GM23338 (cell line): ENCODE results near the gene PRR14. TPM values are rescaled to one million over a fixed set of nuclear protein-coding genes. Genes with fewer than 3 reads are reported as not detected.

Experiments
- ATAC-seq: fragments of 200-7000 bp; cut with Tn5 transposase; 3 replicates; pipeline ENCODE4 v1.9.1; 2020
- DNase-seq: peaks from one replicate; pipeline ENCODE4 v3.0.0-alpha.2; 2015; ENCODE audit warnings: low spot score
- H2AFZ ChIP-seq: fragments of 200-600 bp; sonication (generic); 2 replicates; pipeline ENCODE4 v1.8.0; 2016; ENCODE audit warnings: antibody characterized with exemption, mild to moderate bottlenecking, moderate library complexity
- H3F3A ChIP-seq: fragments of 200-600 bp; sonication (generic); replicated peaks from 2 replicates; pipeline ENCODE4 v1.8.0; 2017; ENCODE audit warnings: antibody characterized with exemption, mixed run types, low read depth
- H3K27ac ChIP-seq: fragments of 200-600 bp; sonication (generic); 2 replicates; pipeline ENCODE4 v1.6.1; 2016; ENCODE audit warnings: low read depth
- H3K27me3 ChIP-seq: fragments of 200-600 bp; sonication (generic); 2 replicates; pipeline ENCODE4 v1.8.0; 2016; ENCODE audit warnings: mild to moderate bottlenecking, mixed run types, moderate library complexity; ENCODE audit not compliant: insufficient read depth
- H3K36me3 ChIP-seq: fragments of 200-600 bp; sonication (generic); 2 replicates; pipeline ENCODE4 v1.8.0; 2016; ENCODE audit warnings: mild to moderate bottlenecking; ENCODE audit not compliant: insufficient read depth
- H3K4me1 ChIP-seq: fragments of 200-600 bp; sonication (generic); 2 replicates; pipeline ENCODE4 v1.8.0; 2016; ENCODE audit warnings: mild to moderate bottlenecking, moderate library complexity; ENCODE audit not compliant: insufficient read depth
- H3K4me2 ChIP-seq: fragments of 200-600 bp; sonication (generic); 2 replicates; pipeline ENCODE4 v1.7.1; 2017; ENCODE audit warnings: mixed run types
- H3K4me3 ChIP-seq: fragments of 200-600 bp; sonication (generic); 2 replicates; pipeline ENCODE4 v1.6.1; 2016; ENCODE audit warnings: mixed run types
- H3K79me2 ChIP-seq: fragments of 200-600 bp; sonication (generic); replicated peaks from 2 replicates; pipeline ENCODE4 v1.8.0; 2017; ENCODE audit warnings: mild to moderate bottlenecking; ENCODE audit not compliant: insufficient read depth
- H3K9me2 ChIP-seq: fragments of 200-600 bp; sonication (generic); 2 replicates; pipeline ENCODE4 v1.8.0; 2017; ENCODE audit not compliant: insufficient read depth
- H4K20me1 ChIP-seq: fragments of 200-600 bp; sonication (generic); replicated peaks from 2 replicates; pipeline ENCODE4 v1.8.0; 2017; ENCODE audit warnings: mild to moderate bottlenecking; ENCODE audit not compliant: insufficient read depth
- H3K27ac Mint-ChIP-seq: 2 replicates; pipeline ENCODE4 v1.8.0; 2020; ENCODE audit warnings: inconsistent platforms, mild to moderate bottlenecking, moderate library complexity, mixed read lengths
- H3K27me3 Mint-ChIP-seq: 3 replicates; pipeline ENCODE4 v1.8.0; 2022; ENCODE audit warnings: low read depth, mild to moderate bottlenecking, moderate library complexity, mixed read lengths, inconsistent platforms; ENCODE audit not compliant: insufficient read depth, poor library complexity
- H3K36me3 Mint-ChIP-seq: 3 replicates; pipeline ENCODE4 v1.8.0; 2021; ENCODE audit warnings: low read depth, mild to moderate bottlenecking, inconsistent platforms, moderate library complexity, mixed read lengths
- H3K4me1 Mint-ChIP-seq: 3 replicates; pipeline ENCODE4 v1.8.0; 2020; ENCODE audit warnings: mild to moderate bottlenecking, inconsistent platforms, mixed read lengths
- H3K4me3 Mint-ChIP-seq: 3 replicates; pipeline ENCODE4 v1.8.0; 2021; ENCODE audit warnings: moderate library complexity, mild to moderate bottlenecking, inconsistent platforms, mixed read lengths
- H3K9me3 Mint-ChIP-seq: 3 replicates; pipeline ENCODE4 v1.8.0; 2020; ENCODE audit warnings: moderate library complexity, mild to moderate bottlenecking, inconsistent platforms, mixed read lengths
- CREB1 ChIP-seq: fragments of 250-450 bp; sonication (Bioruptor Pico); IDR thresholded peaks from 2 replicates; pipeline ENCODE4 v1.5.0; 2020; ENCODE audit warnings: low read depth, mild to moderate bottlenecking, moderate library complexity
- JUNB ChIP-seq: IDR thresholded peaks from one replicate; pipeline ENCODE4 v1.6.1; 2016; ENCODE audit warnings: antibody characterized with exemption; ENCODE audit not compliant: unreplicated experiment
- NANOG ChIP-seq: IDR thresholded peaks from 2 replicates; pipeline ENCODE4 v1.6.1; 2016; ENCODE audit warnings: antibody characterized with exemption, borderline replicate concordance
- STAT1 ChIP-seq: IDR thresholded peaks from one replicate; pipeline ENCODE4 v1.6.1; 2016; ENCODE audit warnings: antibody characterized with exemption; ENCODE audit not compliant: unreplicated experiment
- ZNF114 ChIP-seq: fragments of 250-450 bp; sonication (Bioruptor Pico); IDR thresholded peaks from 2 replicates; pipeline ENCODE4 v1.5.0; 2020; ENCODE audit warnings: mild to moderate bottlenecking, moderate library complexity
- polyA plus RNA-seq: library from polyadenylated mRNA; unstranded; fragments of >200 nt; fragmentation: Nextera tagmentation; extraction: Ambion mirVana; gene quantifications from 2 replicates; pipeline ENCODE4 v1.2.1, GENCODE V29; 2016
- total RNA-seq: library from RNA; depleted of rRNA; stranded (reverse); fragments of >200 nt; shearing (Covaris generic); gene quantifications from 2 replicates; pipeline ENCODE4 v1.2.3, GENCODE V29; 2014
- TF ChIP-seq, protein P1 (sequence below): fragments of 250-450 bp; sonication (Bioruptor Pico); IDR thresholded peaks from 2 replicates; pipeline ENCODE4 v1.5.0; 2020; ENCODE audit warnings: mild to moderate bottlenecking, moderate library complexity
- TF ChIP-seq, protein P2 (sequence below): IDR thresholded peaks from one replicate; pipeline ENCODE4 v1.6.1; 2018; ENCODE audit warnings: antibody characterized with exemption; ENCODE audit not compliant: unreplicated experiment
- TF ChIP-seq, protein P3 (sequence below), 2 experiments: fragments of 200-600 bp in 1 of 2; sonication (generic) in 1 of 2; conservative IDR thresholded peaks; 2 replicates each; pipeline versions ENCODE4 v1.5.1 to v1.6.1; 2016 to 2017; ENCODE audit warnings: antibody characterized with exemption in 2 of 2, low read depth in 2 of 2, mild to moderate bottlenecking in 2 of 2, moderate library complexity in 1 of 2

The PRR14 gene
- total and polyA plus RNA-seq, 2 experiments from 2014 or later: 4.6 to 12.7 TPM

DNA sequence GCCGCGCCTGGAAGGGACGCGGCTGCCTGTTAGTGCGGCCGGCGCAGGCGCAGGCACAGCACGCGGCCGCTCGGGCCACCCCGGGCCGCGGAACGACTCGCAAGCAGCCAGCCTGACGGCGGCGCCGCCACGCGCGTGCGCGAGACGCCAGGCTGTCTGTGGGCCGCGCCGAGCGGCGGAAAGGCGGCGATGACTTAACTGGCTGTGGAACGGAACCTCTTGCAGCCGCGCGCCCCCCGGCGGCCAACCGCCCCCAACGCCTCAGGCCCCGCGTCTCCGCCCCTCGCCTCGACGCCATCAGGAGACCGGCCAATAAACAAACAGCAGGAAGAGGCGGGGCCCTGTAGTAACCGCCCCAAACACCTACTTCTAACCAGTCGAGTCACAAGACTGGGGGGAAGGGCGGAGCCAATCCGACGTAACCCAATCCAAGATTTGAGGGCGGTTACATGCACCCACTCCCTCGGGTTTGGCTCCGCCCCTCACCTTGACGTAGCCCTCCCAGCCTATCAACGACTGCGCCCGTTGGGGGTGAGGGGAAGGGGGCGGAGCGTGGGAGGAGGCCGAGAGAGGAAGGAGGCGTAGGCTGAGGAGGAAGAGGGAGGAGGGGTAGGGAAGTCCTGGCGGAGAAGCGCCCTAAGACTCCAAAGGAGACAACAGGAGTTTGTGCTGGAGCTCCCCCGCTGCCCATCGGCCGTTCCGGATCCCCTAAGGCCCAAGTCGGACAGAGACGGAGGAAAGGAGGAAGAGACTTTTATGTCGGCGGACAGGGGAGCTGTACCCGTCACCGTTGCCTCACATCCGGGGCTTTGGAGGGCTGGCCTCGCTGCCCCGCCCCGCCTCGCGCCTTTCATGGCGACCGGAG, 7.3 kb downstream of the PRR14 start, which contains the start of gene FBRS:
Gene FBRS (plus strand): TSS at position 566 of the 865 bp plus-strand sequence. CDS start 1,088 bp downstream, outside the sequence.
- H3K36me3 ChIP-seq: no peaks in the 10 kb centered on the region; the same call in 1 of the 2 replicates
- Mint-ChIP-seq H3K9me3 (no peaks in the 10 kb centered on the region; the same call in 2 of the 3 replicates), H3K4me1 (peaks cover 10% of the 10 kb centered on the region; the same call in 2 of the 3 replicates), H3K27ac (peak within 1 kb of the TSS; percentile 99), H3K36me3 (peaks cover 15% of the 10 kb centered on the region), H3K4me3 (peak within 1 kb of the TSS; percentile 97), H3K27me3 (peaks cover 45% of the 10 kb centered on the region)
- H3K27ac ChIP-seq: peak within 1 kb of the TSS; percentile 83
- H4K20me1 ChIP-seq: peaks cover 30% of the 10 kb centered on the region
- H3K4me3 ChIP-seq: peak within 1 kb of the TSS; percentile 62
- peaks cover 10% of the 10 kb centered on the region; the same call in 1 of the 2 replicates for H3K4me1 ChIP-seq
- H3K79me2 ChIP-seq: no peaks in the 10 kb centered on the region
- peak; percentile 89 for TF ChIP-seq CREB1 (CRISPR knock-in tag)
- TF ChIP-seq, protein P1, sequence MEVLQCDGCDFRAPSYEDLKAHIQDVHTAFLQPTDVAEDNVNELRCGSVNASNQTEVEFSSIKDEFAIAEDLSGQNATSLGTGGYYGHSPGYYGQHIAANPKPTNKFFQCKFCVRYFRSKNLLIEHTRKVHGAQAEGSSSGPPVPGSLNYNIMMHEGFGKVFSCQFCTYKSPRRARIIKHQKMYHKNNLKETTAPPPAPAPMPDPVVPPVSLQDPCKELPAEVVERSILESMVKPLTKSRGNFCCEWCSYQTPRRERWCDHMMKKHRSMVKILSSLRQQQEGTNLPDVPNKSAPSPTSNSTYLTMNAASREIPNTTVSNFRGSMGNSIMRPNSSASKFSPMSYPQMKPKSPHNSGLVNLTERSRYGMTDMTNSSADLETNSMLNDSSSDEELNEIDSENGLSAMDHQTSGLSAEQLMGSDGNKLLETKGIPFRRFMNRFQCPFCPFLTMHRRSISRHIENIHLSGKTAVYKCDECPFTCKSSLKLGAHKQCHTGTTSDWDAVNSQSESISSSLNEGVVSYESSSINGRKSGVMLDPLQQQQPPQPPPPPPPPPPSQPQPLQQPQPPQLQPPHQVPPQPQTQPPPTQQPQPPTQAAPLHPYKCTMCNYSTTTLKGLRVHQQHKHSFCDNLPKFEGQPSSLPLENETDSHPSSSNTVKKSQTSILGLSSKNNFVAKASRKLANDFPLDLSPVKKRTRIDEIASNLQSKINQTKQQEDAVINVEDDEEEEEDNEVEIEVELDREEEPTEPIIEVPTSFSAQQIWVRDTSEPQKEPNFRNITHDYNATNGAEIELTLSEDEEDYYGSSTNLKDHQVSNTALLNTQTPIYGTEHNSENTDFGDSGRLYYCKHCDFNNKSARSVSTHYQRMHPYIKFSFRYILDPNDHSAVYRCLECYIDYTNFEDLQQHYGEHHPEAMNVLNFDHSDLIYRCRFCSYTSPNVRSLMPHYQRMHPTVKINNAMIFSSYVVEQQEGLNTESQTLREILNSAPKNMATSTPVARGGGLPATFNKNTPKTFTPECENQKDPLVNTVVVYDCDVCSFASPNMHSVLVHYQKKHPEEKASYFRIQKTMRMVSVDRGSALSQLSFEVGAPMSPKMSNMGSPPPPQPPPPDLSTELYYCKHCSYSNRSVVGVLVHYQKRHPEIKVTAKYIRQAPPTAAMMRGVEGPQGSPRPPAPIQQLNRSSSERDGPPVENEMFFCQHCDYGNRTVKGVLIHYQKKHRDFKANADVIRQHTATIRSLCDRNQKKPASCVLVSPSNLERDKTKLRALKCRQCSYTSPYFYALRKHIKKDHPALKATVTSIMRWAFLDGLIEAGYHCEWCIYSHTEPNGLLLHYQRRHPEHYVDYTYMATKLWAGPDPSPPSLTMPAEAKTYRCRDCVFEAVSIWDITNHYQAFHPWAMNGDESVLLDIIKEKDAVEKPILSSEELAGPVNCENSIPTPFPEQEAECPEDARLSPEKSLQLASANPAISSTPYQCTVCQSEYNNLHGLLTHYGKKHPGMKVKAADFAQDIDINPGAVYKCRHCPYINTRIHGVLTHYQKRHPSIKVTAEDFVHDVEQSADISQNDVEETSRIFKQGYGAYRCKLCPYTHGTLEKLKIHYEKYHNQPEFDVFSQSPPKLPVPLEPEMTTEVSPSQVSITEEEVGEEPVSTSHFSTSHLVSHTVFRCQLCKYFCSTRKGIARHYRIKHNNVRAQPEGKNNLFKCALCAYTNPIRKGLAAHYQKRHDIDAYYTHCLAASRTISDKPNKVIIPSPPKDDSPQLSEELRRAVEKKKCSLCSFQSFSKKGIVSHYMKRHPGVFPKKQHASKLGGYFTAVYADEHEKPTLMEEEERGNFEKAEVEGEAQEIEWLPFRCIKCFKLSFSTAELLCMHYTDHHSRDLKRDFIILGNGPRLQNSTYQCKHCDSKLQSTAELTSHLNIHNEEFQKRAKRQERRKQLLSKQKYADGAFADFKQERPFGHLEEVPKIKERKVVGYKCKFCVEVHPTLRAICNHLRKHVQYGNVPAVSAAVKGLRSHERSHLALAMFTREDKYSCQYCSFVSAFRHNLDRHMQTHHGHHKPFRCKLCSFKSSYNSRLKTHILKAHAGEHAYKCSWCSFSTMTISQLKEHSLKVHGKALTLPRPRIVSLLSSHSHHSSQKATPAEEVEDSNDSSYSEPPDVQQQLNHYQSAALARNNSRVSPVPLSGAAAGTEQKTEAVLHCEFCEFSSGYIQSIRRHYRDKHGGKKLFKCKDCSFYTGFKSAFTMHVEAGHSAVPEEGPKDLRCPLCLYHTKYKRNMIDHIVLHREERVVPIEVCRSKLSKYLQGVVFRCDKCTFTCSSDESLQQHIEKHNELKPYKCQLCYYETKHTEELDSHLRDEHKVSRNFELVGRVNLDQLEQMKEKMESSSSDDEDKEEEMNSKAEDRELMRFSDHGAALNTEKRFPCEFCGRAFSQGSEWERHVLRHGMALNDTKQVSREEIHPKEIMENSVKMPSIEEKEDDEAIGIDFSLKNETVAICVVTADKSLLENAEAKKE (CRISPR knock-in tag): no peak
- TF ChIP-seq, protein P2, sequence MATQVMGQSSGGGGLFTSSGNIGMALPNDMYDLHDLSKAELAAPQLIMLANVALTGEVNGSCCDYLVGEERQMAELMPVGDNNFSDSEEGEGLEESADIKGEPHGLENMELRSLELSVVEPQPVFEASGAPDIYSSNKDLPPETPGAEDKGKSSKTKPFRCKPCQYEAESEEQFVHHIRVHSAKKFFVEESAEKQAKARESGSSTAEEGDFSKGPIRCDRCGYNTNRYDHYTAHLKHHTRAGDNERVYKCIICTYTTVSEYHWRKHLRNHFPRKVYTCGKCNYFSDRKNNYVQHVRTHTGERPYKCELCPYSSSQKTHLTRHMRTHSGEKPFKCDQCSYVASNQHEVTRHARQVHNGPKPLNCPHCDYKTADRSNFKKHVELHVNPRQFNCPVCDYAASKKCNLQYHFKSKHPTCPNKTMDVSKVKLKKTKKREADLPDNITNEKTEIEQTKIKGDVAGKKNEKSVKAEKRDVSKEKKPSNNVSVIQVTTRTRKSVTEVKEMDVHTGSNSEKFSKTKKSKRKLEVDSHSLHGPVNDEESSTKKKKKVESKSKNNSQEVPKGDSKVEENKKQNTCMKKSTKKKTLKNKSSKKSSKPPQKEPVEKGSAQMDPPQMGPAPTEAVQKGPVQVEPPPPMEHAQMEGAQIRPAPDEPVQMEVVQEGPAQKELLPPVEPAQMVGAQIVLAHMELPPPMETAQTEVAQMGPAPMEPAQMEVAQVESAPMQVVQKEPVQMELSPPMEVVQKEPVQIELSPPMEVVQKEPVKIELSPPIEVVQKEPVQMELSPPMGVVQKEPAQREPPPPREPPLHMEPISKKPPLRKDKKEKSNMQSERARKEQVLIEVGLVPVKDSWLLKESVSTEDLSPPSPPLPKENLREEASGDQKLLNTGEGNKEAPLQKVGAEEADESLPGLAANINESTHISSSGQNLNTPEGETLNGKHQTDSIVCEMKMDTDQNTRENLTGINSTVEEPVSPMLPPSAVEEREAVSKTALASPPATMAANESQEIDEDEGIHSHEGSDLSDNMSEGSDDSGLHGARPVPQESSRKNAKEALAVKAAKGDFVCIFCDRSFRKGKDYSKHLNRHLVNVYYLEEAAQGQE: no peak
- TF ChIP-seq JUNB: no peak
- no peak for TF ChIP-seq ZNF114 (CRISPR knock-in tag)
- TF ChIP-seq, protein P3, sequence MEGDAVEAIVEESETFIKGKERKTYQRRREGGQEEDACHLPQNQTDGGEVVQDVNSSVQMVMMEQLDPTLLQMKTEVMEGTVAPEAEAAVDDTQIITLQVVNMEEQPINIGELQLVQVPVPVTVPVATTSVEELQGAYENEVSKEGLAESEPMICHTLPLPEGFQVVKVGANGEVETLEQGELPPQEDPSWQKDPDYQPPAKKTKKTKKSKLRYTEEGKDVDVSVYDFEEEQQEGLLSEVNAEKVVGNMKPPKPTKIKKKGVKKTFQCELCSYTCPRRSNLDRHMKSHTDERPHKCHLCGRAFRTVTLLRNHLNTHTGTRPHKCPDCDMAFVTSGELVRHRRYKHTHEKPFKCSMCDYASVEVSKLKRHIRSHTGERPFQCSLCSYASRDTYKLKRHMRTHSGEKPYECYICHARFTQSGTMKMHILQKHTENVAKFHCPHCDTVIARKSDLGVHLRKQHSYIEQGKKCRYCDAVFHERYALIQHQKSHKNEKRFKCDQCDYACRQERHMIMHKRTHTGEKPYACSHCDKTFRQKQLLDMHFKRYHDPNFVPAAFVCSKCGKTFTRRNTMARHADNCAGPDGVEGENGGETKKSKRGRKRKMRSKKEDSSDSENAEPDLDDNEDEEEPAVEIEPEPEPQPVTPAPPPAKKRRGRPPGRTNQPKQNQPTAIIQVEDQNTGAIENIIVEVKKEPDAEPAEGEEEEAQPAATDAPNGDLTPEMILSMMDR (conservative IDR thresholded peaks at IDR 0.05; ENCODE audit: low read depth in 2 of 2): peak; percentile 68 to 82
- no peak for TF ChIP-seq NANOG
- no peak for TF ChIP-seq STAT1
- H3K9me2 ChIP-seq: no peaks in the 10 kb centered on the region
- peak within 1 kb of the TSS; percentile 92 for H3K4me2 ChIP-seq
- peaks cover 20% of the 10 kb centered on the region for H3F3A ChIP-seq
- peak within 1 kb of the TSS; percentile 82 for H2AFZ ChIP-seq
- peaks cover 44% of the 10 kb centered on the region for H3K27me3 ChIP-seq
- ATAC-seq: peak; percentile 81
- DNase-seq: peak; percentile 100
